Measurements from ENCODE around the gene CENPO. TPM values are rescaled to one million over a fixed set of nuclear protein-coding genes. Genes with fewer than 3 reads are reported as not detected.

The CENPO gene
- total RNA-seq, 2 experiments from 2014 or later = 3.4 to 3.5 TPM

GRCh38 chr2:24820175-24820513 is 26.9 kb downstream of the CENPO start:
- no peak overlapping the region for H3K27ac Mint-ChIP-seq
- Histone ChIP-seq H3K27ac (ENCODE audit: low read depth in 1 of 2, low read length in 2 of 2) (no peak overlapping the region), H3K4me1 (ENCODE audit: insufficient read depth, low read length) (no peaks in the 10 kb centered on the region), H3K36me3 (ENCODE audit: insufficient read depth, low read length) (peaks cover 54% of the 10 kb centered on the region), H3K4me3 (ENCODE audit: low read length) (no peak overlapping the region), H3K27me3 (ENCODE audit: control insufficient read depth in 1 of 2, insufficient read depth in 2 of 2, low read length in 2 of 2) (no peaks in the 10 kb centered on the region), H3K9me3 (ENCODE audit: control insufficient read depth in 1 of 2, insufficient read depth in 1 of 2, low read length in 2 of 2) (no peaks in the 10 kb centered on the region)
- no peaks in the 10 kb centered on the region for H3K4me1 Mint-ChIP-seq (ENCODE audit: low read depth)
- DNase-seq = no peak
- TF ChIP-seq, protein P1, sequence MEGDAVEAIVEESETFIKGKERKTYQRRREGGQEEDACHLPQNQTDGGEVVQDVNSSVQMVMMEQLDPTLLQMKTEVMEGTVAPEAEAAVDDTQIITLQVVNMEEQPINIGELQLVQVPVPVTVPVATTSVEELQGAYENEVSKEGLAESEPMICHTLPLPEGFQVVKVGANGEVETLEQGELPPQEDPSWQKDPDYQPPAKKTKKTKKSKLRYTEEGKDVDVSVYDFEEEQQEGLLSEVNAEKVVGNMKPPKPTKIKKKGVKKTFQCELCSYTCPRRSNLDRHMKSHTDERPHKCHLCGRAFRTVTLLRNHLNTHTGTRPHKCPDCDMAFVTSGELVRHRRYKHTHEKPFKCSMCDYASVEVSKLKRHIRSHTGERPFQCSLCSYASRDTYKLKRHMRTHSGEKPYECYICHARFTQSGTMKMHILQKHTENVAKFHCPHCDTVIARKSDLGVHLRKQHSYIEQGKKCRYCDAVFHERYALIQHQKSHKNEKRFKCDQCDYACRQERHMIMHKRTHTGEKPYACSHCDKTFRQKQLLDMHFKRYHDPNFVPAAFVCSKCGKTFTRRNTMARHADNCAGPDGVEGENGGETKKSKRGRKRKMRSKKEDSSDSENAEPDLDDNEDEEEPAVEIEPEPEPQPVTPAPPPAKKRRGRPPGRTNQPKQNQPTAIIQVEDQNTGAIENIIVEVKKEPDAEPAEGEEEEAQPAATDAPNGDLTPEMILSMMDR (IDR thresholded peaks at IDR 0.05) = no peak
- peaks cover 56% of the 10 kb centered on the region for H3K36me3 Mint-ChIP-seq (ENCODE audit: low read depth)
- no peaks in the 10 kb centered on the region for H3K27me3 Mint-ChIP-seq
- CTCF ChIA-PET = no interaction called here
- intact Hi-C loops (cut with DNase I, micrococcal nuclease) = loop anchor here in 1 of 2 experiments (10.0 kb wide), 1 partner anchor 225 kb away; no protein-coding TSS in a partner anchor
- ATAC-seq (ENCODE audit: poor library complexity) = no peak
- H3K9me3 Mint-ChIP-seq = no peaks in the 10 kb centered on the region
- POLR2A ChIA-PET = no interaction called here
- H3K4me3 Mint-ChIP-seq = no peak overlapping the region

DNA sequence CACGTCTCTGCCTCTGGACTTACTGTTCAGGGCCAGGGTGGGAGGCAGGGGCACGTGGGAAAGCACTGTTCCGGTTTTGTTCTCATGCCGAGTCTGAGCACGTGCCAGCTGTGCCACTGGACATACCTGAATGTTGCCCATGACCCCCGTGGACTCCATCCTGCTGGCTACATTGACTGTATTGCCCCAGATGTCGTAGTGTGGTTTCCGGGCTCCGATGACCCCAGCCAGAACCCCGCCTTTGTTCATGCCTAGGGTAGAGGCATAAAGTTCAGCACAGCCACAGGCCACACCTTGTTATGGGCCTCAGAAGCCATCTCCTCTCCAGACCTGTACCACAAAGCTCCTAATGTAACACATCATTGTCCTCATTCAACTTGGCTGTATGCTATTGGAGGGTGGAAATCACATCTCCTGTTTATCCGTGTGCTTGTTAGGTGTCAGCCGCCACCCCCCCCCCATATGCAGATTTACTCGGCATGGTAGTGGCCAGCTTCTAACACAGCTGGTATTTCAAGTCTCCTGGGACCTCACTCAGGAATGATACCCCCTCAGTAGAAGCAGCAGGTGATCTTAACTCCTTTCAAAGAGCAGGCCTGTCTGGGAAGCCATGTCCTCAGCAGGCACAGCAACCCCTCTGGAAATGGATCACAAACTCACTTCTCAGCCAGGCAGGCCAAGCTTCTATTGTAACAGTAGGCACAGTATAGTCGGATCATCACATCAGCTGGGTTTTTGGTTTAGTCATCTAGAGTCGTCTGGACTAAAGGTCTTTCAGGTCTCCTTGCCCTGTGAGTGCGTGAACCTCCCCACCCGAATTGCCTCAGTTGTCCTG is 27.6 kb downstream of the CENPO start:
- peaks cover 1% of the 10 kb centered on the region for H3K4me1 Mint-ChIP-seq (ENCODE audit: low read depth)
- CTCF ChIA-PET = no interaction called here
- Histone ChIP-seq H3K4me1 (ENCODE audit: insufficient read depth, low read length) (no peaks in the 10 kb centered on the region), H3K27ac (ENCODE audit: low read depth in 1 of 2, low read length in 2 of 2) (no peak overlapping the region), H3K4me3 (ENCODE audit: low read length) (no peak overlapping the region), H3K36me3 (ENCODE audit: insufficient read depth, low read length) (peaks cover 54% of the 10 kb centered on the region), H3K27me3 (ENCODE audit: control insufficient read depth in 1 of 2, insufficient read depth in 2 of 2, low read length in 2 of 2) (no peaks in the 10 kb centered on the region), H3K9me3 (ENCODE audit: control insufficient read depth in 1 of 2, insufficient read depth in 1 of 2, low read length in 2 of 2) (no peaks in the 10 kb centered on the region)
- TF ChIP-seq, protein P1 (IDR thresholded peaks at IDR 0.05) = no peak
- no peaks in the 10 kb centered on the region for H3K27me3 Mint-ChIP-seq
- ATAC-seq (ENCODE audit: poor library complexity) (no peak), DNase-seq (no peak)
- H3K4me3 Mint-ChIP-seq = no peak overlapping the region
- peaks cover 51% of the 10 kb centered on the region for H3K36me3 Mint-ChIP-seq (ENCODE audit: low read depth)
- H3K27ac Mint-ChIP-seq = no peak overlapping the region
- intact Hi-C loops (cut with DNase I, micrococcal nuclease) = loop anchor here in 1 of 2 experiments (10.0 kb wide), 1 partner anchor 226 kb away; no protein-coding TSS in a partner anchor
- no peaks in the 10 kb centered on the region for H3K9me3 Mint-ChIP-seq
- POLR2A ChIA-PET = no interaction called here

DNA sequence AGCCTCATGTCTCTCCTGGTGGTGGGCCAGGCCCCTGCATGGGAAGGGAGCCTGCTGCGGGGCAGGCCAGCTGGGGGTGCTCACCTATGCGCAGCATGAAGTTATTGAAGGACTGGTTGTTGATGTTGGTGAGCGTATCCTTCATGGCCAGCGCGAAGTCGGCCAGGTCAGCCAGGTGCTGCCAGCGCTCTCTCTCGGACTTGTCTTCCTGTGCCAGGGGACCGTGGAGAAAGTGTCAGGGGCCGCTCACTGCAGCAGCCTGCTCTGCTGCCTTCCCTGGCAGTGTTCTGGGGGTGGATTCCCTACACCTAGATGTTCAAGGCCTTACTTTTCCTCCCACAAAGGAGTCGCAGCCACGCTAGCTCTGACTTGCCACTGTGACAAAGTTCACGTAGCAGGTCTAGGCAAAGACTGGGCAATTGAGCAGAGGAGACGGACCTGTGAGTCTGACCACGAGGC is 28.2 kb downstream of the CENPO start:
- Mint-ChIP-seq H3K27ac (no peak overlapping the region), H3K4me1 (ENCODE audit: low read depth) (peaks cover 8% of the 10 kb centered on the region), H3K9me3 (no peaks in the 10 kb centered on the region), H3K27me3 (no peaks in the 10 kb centered on the region), H3K4me3 (no peak overlapping the region), H3K36me3 (ENCODE audit: low read depth) (peaks cover 45% of the 10 kb centered on the region)
- no peak overlapping the region for H3K27ac ChIP-seq (ENCODE audit: low read depth in 1 of 2, low read length in 2 of 2)
- no peak overlapping the region for H3K4me3 ChIP-seq (ENCODE audit: low read length)
- DNase-seq (no peak), ATAC-seq (ENCODE audit: poor library complexity) (no peak)
- peaks cover 5% of the 10 kb centered on the region for H3K4me1 ChIP-seq (ENCODE audit: insufficient read depth, low read length)
- TF ChIP-seq, protein P1 (IDR thresholded peaks at IDR 0.05) = no peak
- ChIA-PET POLR2A (no interaction called here), CTCF (no interaction called here)
- intact Hi-C loops (cut with DNase I, micrococcal nuclease) = loop anchor here in 1 of 2 experiments (10.0 kb wide), 1 partner anchor 227 kb away; no protein-coding TSS in a partner anchor
- peaks cover 47% of the 10 kb centered on the region for H3K36me3 ChIP-seq (ENCODE audit: insufficient read depth, low read length)
- H3K9me3 ChIP-seq (ENCODE audit: control insufficient read depth in 1 of 2, insufficient read depth in 1 of 2, low read length in 2 of 2) = no peaks in the 10 kb centered on the region
- H3K27me3 ChIP-seq (ENCODE audit: control insufficient read depth in 1 of 2, insufficient read depth in 2 of 2, low read length in 2 of 2) = no peaks in the 10 kb centered on the region

Data from CD4-positive, alpha-beta T cell (primary cell).